Measurements from ENCODE around the gene BANF2. TPM values are rescaled to one million over a fixed set of nuclear protein-coding genes. Genes with fewer than 3 reads are reported as not detected.

BANF2 gene
- total RNA-seq, 1 experiment from 2014 or later, result not detected

GRCh38 chr20:17741220-17741619, 41.5 kb downstream of the BANF2 start:
- peaks cover 6 to 7% of the 10 kb centered on the region in 2 experiments; a peak in 3 of 4 replicates for H3K4me1 Mint-ChIP-seq
- H3K9me3 Mint-ChIP-seq, result peaks cover 19 to 24% of the 10 kb centered on the region in 2 experiments
- DNase-seq, result no peak
- no peak overlapping the region for H3K14ac ChIP-seq (ENCODE audit: insufficient read depth, low read length)
- H3K4ac ChIP-seq (ENCODE audit: low read depth, low read length), result no peak overlapping the region
- H3K27me3 Mint-ChIP-seq (ENCODE audit: low read depth), result peaks cover 4% of the 10 kb centered on the region
- H2BK5ac ChIP-seq (ENCODE audit: insufficient read length, low read length), result no peak overlapping the region
- H4K20me1 ChIP-seq (ENCODE audit: control insufficient read depth, insufficient read depth, insufficient read length), result no peaks in the 10 kb centered on the region
- no peak overlapping the region for H2BK12ac ChIP-seq (ENCODE audit: insufficient read length, low read depth, low read length)
- H4K5ac ChIP-seq (ENCODE audit: insufficient read length, low read depth, low read length), result no peak overlapping the region
- H3K27me3 ChIP-seq (ENCODE audit: insufficient read depth, low read length), result no peaks in the 10 kb centered on the region
- no peaks in the 10 kb centered on the region; the same call in 1 of the 2 replicates for H3K4me1 ChIP-seq (ENCODE audit: insufficient read depth, low read length)
- WGBS (ENCODE audit: extremely low coverage, insufficient read length, low lambda C conversion rate), result no CpG with 5 or more reads among the region's 5 CpGs
- no peak overlapping the region for H4K8ac ChIP-seq (replicated peaks; ENCODE audit: insufficient read length, low read depth, low read length)
- H3K79me2 ChIP-seq (ENCODE audit: insufficient read depth, low read length), result no peaks in the 10 kb centered on the region
- no peak overlapping the region for H3K9ac ChIP-seq (ENCODE audit: extremely low read depth, insufficient read length, low read length)
- no peak overlapping the region for H3K27ac ChIP-seq (ENCODE audit: insufficient read length, low read depth, low read length)
- H3K4me3 Mint-ChIP-seq, result no peak overlapping the region
- no peak overlapping the region for H2BK120ac ChIP-seq (ENCODE audit: low read depth, low read length, poor library complexity, severe bottlenecking)
- no peak overlapping the region for H2BK15ac ChIP-seq (ENCODE audit: low read depth, low read length)
- peaks cover 13 to 19% (median 15%) of the 10 kb centered on the region in 3 experiments for H3K36me3 Mint-ChIP-seq (ENCODE audit: insufficient read depth in 1 of 3, low read depth in 3 of 3)
- H2AK5ac ChIP-seq (ENCODE audit: insufficient read length, low read length), result no peak overlapping the region
- no peak overlapping the region for H3K4me2 ChIP-seq (ENCODE audit: insufficient read depth, insufficient read length, low read length)
- H2BK20ac ChIP-seq (ENCODE audit: low read depth, low read length, poor library complexity, severe bottlenecking), result no peak overlapping the region
- H3T11ph ChIP-seq (ENCODE audit: low read length), result no peak overlapping the region
- no peak for TF ChIP-seq CTCF (conservative IDR thresholded peaks at IDR 0.05)
- H2AFZ ChIP-seq (ENCODE audit: low read length), result no peak overlapping the region
- no peaks in the 10 kb centered on the region for H3K23me2 ChIP-seq (ENCODE audit: insufficient read length, low read depth, low read length, poor library complexity, severe bottlenecking)
- no peak overlapping the region for H3K18ac ChIP-seq (ENCODE audit: insufficient read length, low read depth, low read length)
- H3K23ac ChIP-seq (ENCODE audit: insufficient read length, low read depth, low read length), result no peak overlapping the region
- H3K79me1 ChIP-seq (ENCODE audit: insufficient read depth, low read depth, low read length, poor library complexity, severe bottlenecking), result no peaks in the 10 kb centered on the region
- no peak overlapping the region for H3K56ac ChIP-seq (ENCODE audit: insufficient read length, low read depth, low read length)
- no peak overlapping the region for H3K27ac Mint-ChIP-seq
- peaks cover 4% of the 10 kb centered on the region for H3K9me3 ChIP-seq (ENCODE audit: control insufficient read depth, low read depth, low read length)
- H4K91ac ChIP-seq (ENCODE audit: insufficient read length, low read depth, low read length), result no peak overlapping the region
